IPS DF 4.7 (cell line): Measurements from ENCODE around the gene VAMP2.

ENCODE experiments used
- DNase-seq: peaks from one replicate; pipeline ENCODE4 v3.0.0-alpha.2; 2013; ENCODE audit warnings: low spot score; ENCODE audit errors: extremely low read depth

VAMP2 gene

GRCh38 chr17:8123695-8124349 lies 38.9 kb downstream of the VAMP2 start, which contains the start of gene HES7:
TSS of gene HES7 (minus strand) at chr17:8124106. CDS start at chr17:8124084, 22 bp downstream.
- no peak for DNase-seq

- DNase-seq, result no peak
Observed at GRCh38 chr17:8122924-8123694, 39.6 kb downstream of the VAMP2 start.

- no peak for DNase-seq
Observed at GRCh38 chr17:8122422-8122923, 40.3 kb downstream of the VAMP2 start.

DNA sequence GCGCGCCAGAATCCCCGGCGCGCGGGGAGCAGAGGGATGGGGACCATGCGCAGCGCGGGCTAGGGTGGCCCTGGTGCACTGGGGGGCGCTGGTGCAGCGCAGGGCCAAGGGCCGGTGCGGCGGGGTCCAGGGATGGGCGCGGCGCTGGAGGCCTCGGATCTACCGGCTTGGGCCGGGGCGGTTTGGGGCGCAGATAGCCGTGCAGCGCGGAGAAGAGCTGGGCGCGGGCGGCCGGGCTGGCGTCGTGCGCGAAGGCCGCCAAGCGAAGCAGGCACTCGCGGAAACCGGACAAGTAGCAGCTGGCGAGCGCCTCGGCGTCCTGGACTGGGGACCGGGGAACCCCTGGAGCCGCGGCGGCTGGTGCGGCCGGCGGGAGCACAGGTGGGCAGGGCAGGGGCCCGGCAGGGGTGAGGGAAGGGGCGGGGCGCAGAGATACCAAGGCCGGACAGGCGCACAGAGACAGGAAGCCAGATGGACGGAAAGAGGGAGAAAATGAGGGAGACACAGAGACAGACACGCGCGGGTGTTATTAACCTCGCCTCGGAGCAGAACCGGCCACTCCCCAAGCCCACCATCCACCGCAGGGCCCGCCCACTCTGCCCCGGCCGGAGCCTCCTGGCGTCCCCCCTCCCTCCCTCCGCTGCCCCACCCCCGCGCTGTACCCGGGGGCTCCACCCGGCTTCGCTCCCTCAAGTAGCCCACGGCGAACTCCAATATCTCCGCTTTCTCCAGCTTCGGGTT lies 40.9 kb downstream of the VAMP2 start:
- no peak for DNase-seq

- DNase-seq, result no peak
Observed at GRCh38 chr17:8121407-8121680, 41.4 kb downstream of the VAMP2 start.

- DNase-seq, result no peak
Observed at GRCh38 chr17:8120520-8121406, 42.0 kb downstream of the VAMP2 start.

DNA sequence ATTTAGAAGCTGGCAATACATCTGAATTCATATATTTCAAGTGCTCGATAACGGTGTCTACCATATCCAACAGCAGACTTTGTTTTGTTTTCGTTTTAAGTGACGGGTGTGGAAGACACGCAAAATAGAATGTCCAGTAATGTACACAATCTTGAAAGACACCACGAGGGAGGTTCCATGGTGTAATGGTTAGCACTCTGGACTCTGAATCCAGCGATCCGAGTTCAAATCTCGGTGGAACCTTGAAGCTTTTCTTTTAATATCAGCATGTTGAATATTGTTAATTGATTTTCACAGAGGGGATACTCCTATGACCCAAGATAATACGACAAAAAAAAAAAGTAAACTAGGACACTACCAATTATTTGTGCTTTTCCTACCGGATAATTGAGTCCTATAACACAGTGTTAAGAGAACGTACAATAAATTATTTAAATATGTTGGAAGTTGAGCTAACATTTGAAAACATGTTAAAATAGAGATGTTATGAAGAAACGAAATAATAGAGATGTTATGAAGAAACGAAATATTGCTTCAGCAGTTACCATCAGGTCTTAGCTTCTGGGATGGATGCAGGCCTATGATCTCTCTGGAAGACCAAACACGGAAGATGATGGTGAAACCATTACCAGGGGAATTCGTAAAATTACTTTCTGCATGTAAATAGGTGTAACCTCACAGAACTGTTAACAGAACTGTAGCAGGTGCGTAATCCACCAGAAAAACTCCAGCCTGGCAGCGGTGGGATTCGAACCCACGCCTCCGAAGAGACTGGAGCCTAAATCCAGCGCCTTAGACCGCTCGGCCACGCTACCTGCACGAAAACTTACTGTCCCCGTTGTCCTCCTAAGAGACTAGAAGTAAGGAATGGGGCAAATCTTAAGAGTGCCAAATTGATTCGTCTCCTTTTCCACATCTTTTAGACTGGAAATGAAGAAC lies 42.9 kb downstream of the VAMP2 start:
- DNase-seq, result no peak

DNA sequence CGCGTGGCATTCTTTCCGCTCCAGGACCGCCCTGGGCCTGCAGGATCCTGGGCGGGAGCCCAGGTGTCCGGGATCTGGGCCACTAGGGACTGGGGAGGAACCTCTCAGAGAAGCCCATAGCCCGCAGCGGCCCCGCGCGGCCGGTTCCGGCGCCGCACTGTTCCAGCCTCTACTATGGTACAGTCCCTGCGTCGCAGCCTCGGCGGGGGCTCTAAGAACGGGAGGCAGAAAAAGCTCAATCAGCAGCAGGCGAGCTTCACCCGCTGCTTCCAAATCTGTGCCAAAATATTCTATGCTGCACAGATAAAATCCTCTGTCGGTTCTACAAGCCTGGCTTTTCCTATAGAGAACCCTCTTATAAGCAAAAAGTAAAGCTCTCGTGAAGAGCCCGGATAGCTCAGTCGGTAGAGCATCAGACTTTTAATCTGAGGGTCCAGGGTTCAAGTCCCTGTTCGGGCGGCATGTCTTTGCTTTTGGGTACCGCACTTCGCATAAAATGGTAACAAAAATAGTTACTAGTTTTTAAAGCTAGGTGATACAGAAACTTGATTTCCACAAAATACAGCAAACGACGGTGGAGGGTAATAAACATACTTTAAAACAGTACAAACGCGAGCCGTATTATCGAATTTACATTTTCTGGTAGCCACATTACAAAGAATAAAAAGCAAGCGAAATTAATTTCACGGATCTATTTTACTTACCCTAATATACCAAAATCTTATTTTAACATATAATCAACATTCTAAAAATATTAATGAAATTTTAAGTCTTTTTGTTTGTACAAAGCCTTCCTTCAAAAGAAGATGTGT lies 43.8 kb downstream of the VAMP2 start:
- DNase-seq, result no peak

- DNase-seq, result no peak
Observed at GRCh38 chr17:8117980-8118768, 44.6 kb downstream of the VAMP2 start, which contains the start of gene ALOXE3. TSS of gene ALOXE3 (minus strand) at chr17:8118514. CDS start at chr17:8117990, 524 bp downstream.

- DNase-seq, result no peak
Observed at GRCh38 chr17:8117367-8117979, 45.3 kb downstream of the VAMP2 start.

DNA sequence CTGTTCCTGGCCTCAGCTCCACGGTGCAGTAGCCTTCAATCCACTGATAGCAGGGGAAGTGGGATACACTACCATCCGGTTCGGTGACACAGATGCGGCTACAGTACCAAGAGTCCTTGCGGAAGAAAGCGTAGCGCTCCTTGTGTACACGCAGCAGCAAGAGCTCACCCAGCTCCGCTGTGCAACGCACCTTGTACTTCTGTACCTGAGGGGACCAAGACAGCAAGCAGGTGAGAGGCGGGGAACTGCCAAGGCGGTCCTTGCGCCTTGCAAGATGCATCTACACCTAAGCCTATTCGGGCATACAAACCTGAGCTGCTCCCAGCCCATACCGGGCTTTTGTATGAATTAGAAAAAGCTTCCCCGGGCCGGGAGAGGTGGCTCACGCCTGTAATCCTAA lies 46.0 kb downstream of the VAMP2 start:
- no peak for DNase-seq

GRCh38 chr17:8110907-8111306 lies 51.8 kb downstream of the VAMP2 start:
- DNase-seq, result no peak

- no peak for DNase-seq
Observed at GRCh38 chr17:8110456-8110804, 52.3 kb downstream of the VAMP2 start.

DNA sequence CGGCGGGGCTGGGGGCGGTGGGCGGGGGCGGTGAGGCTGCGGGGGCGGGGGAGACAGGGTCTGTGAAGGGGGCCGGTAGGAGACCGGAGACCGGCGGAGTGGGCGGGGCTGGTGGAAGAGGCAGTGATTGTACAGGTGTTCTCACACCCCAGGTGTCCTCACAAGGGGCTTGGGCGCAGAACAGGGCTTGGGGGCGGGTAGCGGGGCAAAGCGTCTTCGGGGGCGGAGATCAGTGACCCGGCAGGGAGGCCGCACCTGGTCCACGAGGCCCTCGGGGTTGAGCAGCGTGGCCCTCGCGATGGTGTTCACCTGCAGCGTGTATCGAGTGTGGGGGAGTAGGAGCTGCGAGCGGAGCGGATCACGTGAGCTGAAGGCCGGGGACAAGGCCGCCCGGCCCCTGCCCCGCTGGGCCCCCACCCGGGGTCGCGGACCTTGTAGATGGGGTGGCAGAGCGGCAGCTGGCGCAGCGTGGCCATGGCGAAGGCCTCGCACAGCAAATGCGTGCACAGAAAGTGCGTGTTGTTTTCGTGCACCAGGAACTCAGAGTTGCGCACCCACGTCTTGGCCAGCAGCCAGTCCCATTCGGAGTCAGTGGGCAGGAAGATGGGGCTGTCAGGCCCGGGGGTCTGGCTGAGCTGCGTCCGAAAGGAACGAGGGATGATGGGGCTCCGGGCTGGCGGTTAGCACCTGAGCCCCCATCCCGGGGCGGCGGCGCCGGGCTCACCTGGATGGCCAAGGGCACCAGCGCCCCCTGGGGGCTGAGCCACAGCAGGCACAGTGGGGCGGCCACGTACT lies 52.9 kb downstream of the VAMP2 start:
- no peak for DNase-seq
